ENCODE data around the gene C10orf71. TPM values are rescaled to one million over a fixed set of nuclear protein-coding genes. Genes with fewer than 3 reads are reported as not detected.

Gene C10orf71
- total RNA-seq, 4 donors from 2014 or later = not detected

DNA sequence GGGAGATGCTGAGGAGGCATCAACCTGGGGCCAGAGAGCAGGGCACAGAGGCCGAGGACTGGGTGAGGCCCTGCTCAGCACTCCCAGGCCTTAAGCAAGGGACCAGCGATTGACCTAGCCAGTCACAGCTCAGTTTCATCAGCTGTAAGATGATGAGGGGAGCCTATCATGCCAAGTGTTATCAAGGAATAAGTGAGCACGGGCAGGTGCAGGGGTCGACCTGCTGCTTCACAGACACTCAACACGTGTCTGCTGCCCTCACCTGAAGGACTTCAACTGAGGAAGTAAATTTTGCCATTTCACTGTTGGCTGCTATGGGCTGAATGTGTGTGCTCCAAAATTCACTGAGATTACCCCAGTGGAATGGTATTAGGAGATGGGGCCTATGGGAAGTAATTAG lies 9.9 kb downstream of the C10orf71 start:
- Histone ChIP-seq H3K4me1 (no peaks in the 10 kb centered on the region), H3K27me3 (no peaks in the 10 kb centered on the region), H3K36me3 (no peaks in the 10 kb centered on the region), H3K27ac (no peak overlapping the region), H3K4me3 (no peak overlapping the region), H3K9me3 (no peaks in the 10 kb centered on the region)
- DNase-seq (ENCODE audit: low spot score in 2 of 2) = peak in 1 of 2 donors; percentile 27
- no peak for TF ChIP-seq POLR2A (IDR thresholded peaks at IDR 0.05)
- TF ChIP-seq EP300 (IDR thresholded peaks at IDR 0.05) = no peak
- TF ChIP-seq CTCF (IDR thresholded peaks at IDR 0.05) = no peak
- no peak for TF ChIP-seq POLR2AphosphoS5 (IDR thresholded peaks at IDR 0.05)
- 89% methylated on average over 5 of the region's 5 CpGs for WGBS

DNA sequence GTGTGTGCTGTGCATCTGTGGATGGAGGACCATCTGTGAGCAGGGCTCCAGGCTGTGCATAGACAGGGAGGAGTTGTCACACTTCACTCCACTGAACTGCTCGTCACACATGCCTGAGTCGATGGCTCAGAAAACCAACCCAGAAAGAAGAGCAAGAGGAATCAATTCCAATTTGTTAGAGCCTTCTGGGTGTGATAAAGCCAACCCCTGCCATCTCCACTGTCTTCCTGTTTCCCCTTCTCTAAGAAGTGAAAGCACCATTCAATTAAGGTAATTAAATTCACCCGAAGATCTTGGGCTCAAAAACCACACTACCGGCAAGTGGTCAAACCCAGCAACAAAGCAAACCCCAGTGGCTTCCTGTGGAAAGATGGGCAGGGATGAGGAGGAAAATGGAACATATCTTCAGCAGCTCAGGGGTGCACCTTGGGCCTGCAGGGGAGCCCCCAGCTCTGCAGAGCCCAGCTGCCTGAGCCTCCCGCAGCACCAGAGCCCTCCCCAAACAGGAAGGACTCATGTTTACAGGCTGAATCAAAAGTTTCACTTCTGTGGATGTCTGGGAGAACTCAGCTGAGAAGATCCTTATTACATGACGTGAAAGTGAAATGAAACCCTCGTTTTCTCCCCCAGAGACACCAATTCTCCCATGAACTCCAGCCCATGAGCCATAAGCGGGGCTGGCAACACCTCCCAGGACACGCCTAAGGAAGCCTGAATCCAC lies 10.9 kb downstream of the C10orf71 start:
- WGBS = 68% methylated on average over 8 of the region's 9 CpGs
- no peaks in the 10 kb centered on the region for H3K36me3 ChIP-seq
- no peak overlapping the region for H3K27ac ChIP-seq
- TF ChIP-seq POLR2A (IDR thresholded peaks at IDR 0.05) (no peak), CTCF (IDR thresholded peaks at IDR 0.05) (no peak), POLR2AphosphoS5 (IDR thresholded peaks at IDR 0.05) (no peak), EP300 (IDR thresholded peaks at IDR 0.05) (no peak)
- H3K27me3 ChIP-seq = no peaks in the 10 kb centered on the region
- no peak for DNase-seq (ENCODE audit: low spot score in 2 of 2)
- H3K9me3 ChIP-seq = no peaks in the 10 kb centered on the region
- H3K4me3 ChIP-seq = no peak overlapping the region
- H3K4me1 ChIP-seq = no peaks in the 10 kb centered on the region

DNA sequence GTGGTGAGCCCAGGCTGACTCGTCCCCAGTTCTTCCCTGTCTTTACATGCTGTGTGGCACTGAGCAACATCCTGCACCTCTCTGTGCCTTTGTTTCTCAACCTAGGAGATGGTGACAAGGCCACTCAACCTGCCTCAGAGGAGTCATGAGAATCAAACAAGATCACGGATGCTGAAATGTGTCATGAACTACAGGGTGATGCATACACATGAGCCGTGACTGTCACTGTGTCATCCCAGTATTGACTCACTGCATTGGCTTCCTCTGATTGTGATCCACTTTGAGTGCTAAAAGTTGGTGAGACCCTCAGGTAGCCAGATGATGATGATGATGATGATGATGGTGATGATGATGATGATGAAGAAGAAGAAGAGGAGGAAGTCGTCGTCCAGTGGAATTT lies 11.5 kb downstream of the C10orf71 start:
- Histone ChIP-seq H3K4me1 (no peaks in the 10 kb centered on the region), H3K36me3 (no peaks in the 10 kb centered on the region), H3K9me3 (no peaks in the 10 kb centered on the region), H3K27ac (no peak overlapping the region), H3K27me3 (no peaks in the 10 kb centered on the region), H3K4me3 (no peak overlapping the region)
- DNase-seq (ENCODE audit: low spot score in 2 of 2) = no peak
- WGBS = 87% methylated on average over 5 of the region's 5 CpGs
- no peak for TF ChIP-seq POLR2A (IDR thresholded peaks at IDR 0.05)
- TF ChIP-seq EP300 (IDR thresholded peaks at IDR 0.05) = no peak
- no peak for TF ChIP-seq CTCF (IDR thresholded peaks at IDR 0.05)
- TF ChIP-seq POLR2AphosphoS5 (IDR thresholded peaks at IDR 0.05) = no peak

GRCh38 chr10:49310901-49311554 lies 12.1 kb downstream of the C10orf71 start:
- WGBS = 95% methylated on average over 3 of the region's 7 CpGs
- no peak for TF ChIP-seq POLR2A (IDR thresholded peaks at IDR 0.05)
- no peak for TF ChIP-seq POLR2AphosphoS5 (IDR thresholded peaks at IDR 0.05)
- Histone ChIP-seq H3K27ac (no peak overlapping the region), H3K9me3 (no peaks in the 10 kb centered on the region), H3K4me3 (no peak overlapping the region), H3K27me3 (no peaks in the 10 kb centered on the region), H3K4me1 (no peaks in the 10 kb centered on the region), H3K36me3 (no peaks in the 10 kb centered on the region)
- DNase-seq (ENCODE audit: low spot score in 2 of 2) = no peak

DNA sequence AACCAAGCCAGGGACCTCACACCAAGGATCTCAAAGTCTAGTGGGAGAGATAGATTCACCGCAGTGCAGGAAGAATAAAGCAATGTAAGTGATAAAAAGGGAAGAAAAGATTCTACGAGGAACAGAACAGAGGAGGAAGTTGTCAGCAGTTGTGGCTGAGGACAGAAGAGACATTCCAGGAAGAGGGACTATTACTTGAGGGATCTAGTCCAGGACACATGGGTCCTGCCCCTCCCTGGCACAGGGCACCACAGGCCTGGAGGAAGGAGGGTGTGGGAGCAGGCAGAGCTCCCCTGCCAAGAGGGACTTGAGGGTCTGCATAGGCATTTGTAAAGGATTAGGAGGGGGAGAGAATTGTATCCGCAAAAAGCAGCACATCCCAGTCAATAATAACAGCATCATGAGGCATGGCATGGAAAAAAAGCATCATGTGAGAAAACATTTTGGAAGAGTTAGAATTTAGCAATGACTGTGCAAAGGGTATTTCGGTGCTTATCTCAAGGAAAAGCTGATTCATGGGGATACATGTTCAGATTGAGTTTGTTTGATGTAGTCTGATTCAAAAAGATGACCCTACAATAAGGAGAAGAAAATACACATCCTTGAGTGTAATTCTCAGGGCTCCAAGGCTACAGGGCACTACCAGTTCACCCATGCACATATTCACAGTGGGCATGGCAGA lies 12.7 kb downstream of the C10orf71 start:
- Histone ChIP-seq H3K4me1 (no peaks in the 10 kb centered on the region), H3K4me3 (no peak overlapping the region), H3K27ac (no peak overlapping the region), H3K9me3 (no peaks in the 10 kb centered on the region), H3K36me3 (no peaks in the 10 kb centered on the region), H3K27me3 (no peaks in the 10 kb centered on the region)
- no peak for DNase-seq (ENCODE audit: low spot score in 2 of 2)
- TF ChIP-seq CTCF (IDR thresholded peaks at IDR 0.05) (no peak), POLR2AphosphoS5 (IDR thresholded peaks at IDR 0.05) (no peak), POLR2A (IDR thresholded peaks at IDR 0.05) (no peak), EP300 (IDR thresholded peaks at IDR 0.05) (no peak)
- WGBS = 60% methylated on average over 4 of the region's 4 CpGs
